Right lobe of liver (tissue), 6 donors: ENCODE measurements around the gene GNAI2. TPM values are rescaled to one million over a fixed set of nuclear protein-coding genes. Genes with fewer than 3 reads are reported as not detected.

Source experiments
- ATAC-seq, 4 donors: fragments of 200-7000 bp; cut with Tn5 transposase; one replicate each; pipeline ENCODE4 v1.9.1; 2020; ENCODE audit warnings: mild to moderate bottlenecking in 4 of 4, moderate library complexity in 4 of 4
- DNase-seq, 3 donors: peaks; one replicate each; pipeline ENCODE4 v3.0.0-alpha.2; 2020
- H3K27ac ChIP-seq, 3 donors: fragments of 200-600 bp; one replicate each; pipeline ENCODE4 v1.8.0; 2022
- H3K27me3 ChIP-seq, 2 donors: fragments of 200-600 bp; one replicate each; pipeline ENCODE4 v1.8.0; 2022
- H3K36me3 ChIP-seq, 4 donors: fragments of 200-600 bp; sonication (generic) in 1 of 4; one replicate each; pipeline versions ENCODE4 v1.5.1 to v1.8.0; 2017 to 2022; ENCODE audit warnings: control low read depth in 1 of 4
- H3K4me1 ChIP-seq, 4 donors: fragments of 200-600 bp; sonication (generic) in 1 of 4; one replicate each; pipeline versions ENCODE4 v1.5.1 to v1.8.0; 2017 to 2022; ENCODE audit warnings: control low read depth in 1 of 4
- H3K4me3 ChIP-seq, 3 donors: fragments of 200-600 bp; one replicate each; pipeline ENCODE4 v1.8.0; 2022
- H3K9me3 ChIP-seq, 4 donors: fragments of 200-600 bp; sonication (generic) in 1 of 4; one replicate each; pipeline versions ENCODE4 v1.5.1 to v1.8.0; 2017 to 2022; ENCODE audit warnings: control low read depth in 1 of 4
- POLR2A ChIP-seq: fragments of 450-650 bp; IDR thresholded peaks from one replicate; pipeline ENCODE4 v1.6.1; 2017; ENCODE audit warnings: antibody characterized with exemption, mild to moderate bottlenecking
- WGBS: methylation state at CpG from one replicate; pipeline ENCODE4 v1.1.6; 2018; ENCODE audit warnings: low coverage, low lambda C conversion rate; ENCODE audit not compliant: insufficient coverage; ENCODE audit errors: missing lambda C conversion rate; 5-methylcytosine and 5-hydroxymethylcytosine counted together
- intact Hi-C, 2 donors: fragments of 100-400 bp; cut with DNase I; formaldehyde crosslinking; loops; one replicate each; pipeline versions ENCODE4 v1.11.2 to v1.14.1; 2022
- total RNA-seq, 6 experiments: library from RNA; depleted of rRNA in 2 of 6; stranded (reverse); fragments of >200 nt in 2 of 6; fragmentation: NEBNext Ultra II Directional in 3 of 6; extraction: Animal tissue kit (Norgen Biotek cat#: 25700) in 3 of 6; gene quantifications; one replicate each; pipeline versions ENCODE4 v1.1.0 to v1.2.4, GENCODE V29; 2016 to 2023
- TF ChIP-seq, protein P1 (sequence below), 4 donors: fragments of 200-600 bp in 3 of 4; fragments of 450-650 bp in 1 of 4; IDR thresholded peaks; one replicate each; pipeline versions ENCODE4 v1.5.1 to v1.8.0; 2016 to 2022; ENCODE audit warnings: antibody characterized with exemption in 4 of 4, mild to moderate bottlenecking in 2 of 4
- donor health status: DM: no; HTN: yes; CAD: no.
- donor health status: DM: no; HTN: no; CAD: no.
- donor health status: DM: no; HTN: no; CAD: no.
- donor health status: DM: no; HTN: yes; CAD: no.
- donor health status: DM: no; HTN: yes; CAD: no.

The GNAI2 gene
- total RNA-seq, 6 experiments from 2014 or later: 73.3 to 125 (median 98.7) TPM

DNA sequence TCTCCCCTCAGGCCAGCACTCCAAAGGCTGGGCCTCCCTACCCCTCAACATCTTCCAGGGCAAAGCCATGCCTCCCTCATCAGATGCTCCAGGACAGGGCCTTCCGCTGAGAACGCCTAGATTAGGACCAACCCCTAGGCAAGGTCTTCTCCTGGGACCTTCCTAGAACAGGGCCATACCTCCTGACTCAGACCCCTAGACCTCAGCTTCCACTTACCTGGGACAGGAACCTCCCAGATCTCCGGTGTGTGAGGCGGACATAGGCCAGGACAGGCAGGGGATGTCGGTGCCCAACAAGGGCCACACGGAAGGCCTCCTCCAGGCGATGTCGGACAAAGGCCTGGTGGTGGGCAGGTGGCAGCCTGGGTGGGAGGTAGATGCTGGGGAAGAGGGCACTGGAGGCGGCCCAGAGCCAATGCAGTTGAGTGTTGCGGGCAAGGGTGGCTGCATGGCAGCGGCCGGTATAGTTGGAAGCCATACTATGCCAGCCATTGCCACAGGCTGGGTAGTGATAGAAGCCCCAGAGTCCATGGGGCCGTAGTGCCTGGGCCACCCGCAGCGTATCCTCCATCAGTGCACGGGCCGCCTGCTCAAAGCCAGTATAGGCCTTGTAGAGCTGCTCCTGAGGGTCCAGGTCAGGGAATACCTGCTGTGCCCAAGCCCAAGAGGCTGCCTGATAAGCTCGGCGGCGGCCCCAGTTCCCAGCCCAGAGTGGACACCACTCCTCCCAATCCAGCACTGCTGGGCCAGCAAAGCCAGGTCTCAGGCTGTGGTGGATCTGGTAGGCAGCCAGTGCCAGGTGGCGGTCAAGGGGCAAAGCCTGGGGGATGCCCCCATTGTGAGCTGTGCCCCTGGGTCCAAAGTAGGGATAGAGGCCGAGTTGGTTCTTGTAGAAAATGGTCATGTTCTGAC lies 58.7 kb downstream of the GNAI2 start:
- no peak for ATAC-seq
- H3K9me3 ChIP-seq: no peaks in the 10 kb centered on the region
- H3K36me3 ChIP-seq: peaks cover 0 to 5% (median 2%) of the 10 kb centered on the region in 4 donors
- peaks cover 0 to 21% (median 6%) of the 10 kb centered on the region in 4 donors for H3K4me1 ChIP-seq
- no peaks in the 10 kb centered on the region for H3K27me3 ChIP-seq
- no peak overlapping the region for H3K4me3 ChIP-seq
- no peak for TF ChIP-seq POLR2A
- TF ChIP-seq, protein P1, sequence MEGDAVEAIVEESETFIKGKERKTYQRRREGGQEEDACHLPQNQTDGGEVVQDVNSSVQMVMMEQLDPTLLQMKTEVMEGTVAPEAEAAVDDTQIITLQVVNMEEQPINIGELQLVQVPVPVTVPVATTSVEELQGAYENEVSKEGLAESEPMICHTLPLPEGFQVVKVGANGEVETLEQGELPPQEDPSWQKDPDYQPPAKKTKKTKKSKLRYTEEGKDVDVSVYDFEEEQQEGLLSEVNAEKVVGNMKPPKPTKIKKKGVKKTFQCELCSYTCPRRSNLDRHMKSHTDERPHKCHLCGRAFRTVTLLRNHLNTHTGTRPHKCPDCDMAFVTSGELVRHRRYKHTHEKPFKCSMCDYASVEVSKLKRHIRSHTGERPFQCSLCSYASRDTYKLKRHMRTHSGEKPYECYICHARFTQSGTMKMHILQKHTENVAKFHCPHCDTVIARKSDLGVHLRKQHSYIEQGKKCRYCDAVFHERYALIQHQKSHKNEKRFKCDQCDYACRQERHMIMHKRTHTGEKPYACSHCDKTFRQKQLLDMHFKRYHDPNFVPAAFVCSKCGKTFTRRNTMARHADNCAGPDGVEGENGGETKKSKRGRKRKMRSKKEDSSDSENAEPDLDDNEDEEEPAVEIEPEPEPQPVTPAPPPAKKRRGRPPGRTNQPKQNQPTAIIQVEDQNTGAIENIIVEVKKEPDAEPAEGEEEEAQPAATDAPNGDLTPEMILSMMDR (IDR thresholded peaks at IDR 0.05): no peak
- DNase-seq: no peak
- H3K27ac ChIP-seq: no peak overlapping the region
- WGBS: 84% methylated on average over 8 of the region's 22 CpGs
- intact Hi-C loops: no loop called here

DNA sequence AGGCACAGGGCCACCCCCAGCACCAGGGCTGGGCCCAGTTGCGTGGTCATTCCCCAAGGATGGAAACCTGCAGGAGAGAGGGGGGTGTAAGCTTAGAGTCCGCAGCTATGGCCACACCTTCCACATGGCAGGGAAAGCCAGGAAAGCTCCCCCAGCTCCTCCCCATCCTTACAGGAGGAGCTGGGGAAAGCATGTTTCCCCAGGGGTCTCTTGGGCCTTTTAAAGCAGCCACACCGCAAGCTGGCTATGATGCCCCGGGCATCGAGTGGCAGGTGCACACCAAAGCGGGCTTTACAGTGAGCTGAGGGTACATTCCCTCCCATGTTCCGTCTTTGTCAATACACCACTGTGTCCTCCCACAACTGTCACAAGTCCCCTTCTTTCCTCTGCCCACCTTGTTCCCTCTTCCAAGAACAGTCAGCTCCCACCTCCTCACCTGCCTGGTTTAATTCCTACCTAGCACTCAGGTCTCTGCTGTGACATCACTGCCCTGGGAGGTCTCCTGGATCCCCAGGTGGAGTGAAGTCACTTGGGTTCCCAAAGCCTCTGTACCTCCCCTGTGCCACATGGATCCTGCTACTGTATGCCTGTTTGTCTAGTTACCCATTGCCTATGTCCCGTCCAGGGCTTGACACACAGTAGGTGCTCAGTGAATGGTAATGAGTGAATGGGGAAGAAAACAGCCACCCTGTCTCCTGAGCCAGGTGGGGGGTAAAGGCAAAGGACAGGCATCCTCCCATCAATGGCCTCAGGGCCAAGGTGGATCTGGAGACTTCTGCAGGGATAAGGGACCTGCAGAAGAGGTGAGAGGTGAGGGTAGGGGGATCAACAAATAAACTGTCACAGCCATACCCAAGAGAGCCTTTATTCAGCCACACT lies 59.8 kb downstream of the GNAI2 start:
- DNase-seq: no peak
- Histone ChIP-seq H3K27ac (no peak overlapping the region), H3K9me3 (no peaks in the 10 kb centered on the region), H3K4me1 (peaks cover 0 to 32% (median 13%) of the 10 kb centered on the region in 4 donors), H3K4me3 (no peak overlapping the region), H3K27me3 (no peaks in the 10 kb centered on the region), H3K36me3 (no peaks in the 10 kb centered on the region)
- WGBS: 50% methylated on average over 1 of the region's 8 CpGs
- TF ChIP-seq, protein P1 (IDR thresholded peaks at IDR 0.05): no peak
- no peak for ATAC-seq
- intact Hi-C loops: no loop called here

DNA sequence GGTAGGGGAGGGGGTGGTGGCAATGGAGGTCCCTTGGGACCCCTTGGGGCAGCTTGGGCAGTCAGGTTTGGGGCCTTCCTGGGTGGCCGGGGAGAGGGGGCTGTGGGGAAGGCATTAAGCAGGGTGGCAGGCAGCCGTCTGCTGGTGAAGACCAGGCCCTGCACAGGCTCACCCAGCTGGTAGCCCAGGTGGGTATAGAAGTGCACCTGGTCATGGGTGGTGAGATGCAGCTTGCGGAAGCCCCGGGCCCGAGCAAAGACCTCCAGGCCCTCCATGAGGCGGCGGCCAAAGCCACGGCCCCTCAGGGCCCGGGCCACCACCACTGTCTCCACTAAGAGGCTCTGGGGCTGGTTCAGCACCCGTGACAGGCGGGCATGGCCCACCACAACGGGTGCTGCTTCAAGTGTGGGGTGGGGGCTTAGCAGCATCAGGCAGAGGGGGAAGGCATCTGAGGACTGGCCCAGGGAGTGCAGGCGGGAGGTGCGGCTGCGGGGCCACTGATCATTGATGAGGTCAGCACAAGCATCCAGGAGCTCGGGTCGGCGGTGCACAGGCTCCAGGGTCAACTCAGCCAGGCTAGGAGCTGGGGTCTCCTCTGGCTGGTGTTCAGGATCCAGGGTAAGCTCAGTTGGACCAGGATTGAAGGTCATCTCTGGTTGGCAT lies 60.8 kb downstream of the GNAI2 start:
- TF ChIP-seq, protein P1 (IDR thresholded peaks at IDR 0.05): no peak
- TF ChIP-seq POLR2A: no peak
- 92% methylated on average over 4 of the region's 18 CpGs for WGBS
- Histone ChIP-seq H3K27ac (no peak overlapping the region), H3K9me3 (no peaks in the 10 kb centered on the region), H3K27me3 (no peaks in the 10 kb centered on the region), H3K36me3 (no peaks in the 10 kb centered on the region), H3K4me3 (no peak overlapping the region), H3K4me1 (peaks cover 0 to 35% (median 12%) of the 10 kb centered on the region in 4 donors)
- intact Hi-C loops: no loop called here
- no peak for ATAC-seq
- no peak for DNase-seq

DNA sequence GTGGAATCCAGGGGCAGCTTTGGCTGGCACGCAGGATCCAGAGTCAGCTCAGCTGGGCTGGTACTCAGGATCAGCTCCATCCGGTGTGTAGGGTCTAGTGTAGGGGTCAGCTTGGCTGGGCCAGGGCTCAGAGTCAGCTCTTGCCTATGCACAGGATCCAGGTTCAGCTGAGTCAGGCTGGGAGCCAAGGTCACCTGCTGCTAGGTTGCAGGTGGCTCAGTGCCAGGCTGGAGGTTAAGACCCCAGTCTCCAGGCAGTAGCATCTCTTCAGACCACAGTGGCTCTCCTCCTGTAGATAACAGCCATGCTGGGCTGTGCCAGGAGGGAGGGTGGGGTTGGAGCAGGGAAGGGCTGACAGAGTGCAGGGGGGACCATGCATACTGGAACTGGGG lies 61.4 kb downstream of the GNAI2 start:
- H3K27me3 ChIP-seq: no peaks in the 10 kb centered on the region
- H3K9me3 ChIP-seq: no peaks in the 10 kb centered on the region
- H3K36me3 ChIP-seq: no peaks in the 10 kb centered on the region
- DNase-seq (peak in 1 of 3 donors; percentile 52), ATAC-seq (no peak)
- no peak overlapping the region for H3K27ac ChIP-seq
- TF ChIP-seq, protein P1 (IDR thresholded peaks at IDR 0.05): no peak
- TF ChIP-seq POLR2A: no peak
- peaks cover 0 to 35% (median 12%) of the 10 kb centered on the region in 4 donors for H3K4me1 ChIP-seq
- intact Hi-C loops: no loop called here
- H3K4me3 ChIP-seq: no peak overlapping the region
- no CpG with 5 or more reads among the region's 2 CpGs for WGBS
